WTC11 (cell line): ENCODE measurements around the gene SNPH. TPM values are rescaled to one million over a fixed set of nuclear protein-coding genes. Genes with fewer than 3 reads are reported as not detected.

Experiments
- ATAC-seq: fragments of 200-7000 bp; cut with Tn5 transposase; 2 replicates; pipeline ENCODE4 v1.10.0; 2021; ENCODE audit warnings: mild to moderate bottlenecking, moderate library complexity
- CTCF ChIA-PET: fragments of 300-600 bp; sonication (Branson Sonifier 250); formaldehyde crosslinking; loops from one replicate; lab custom pipeline; 2021; ENCODE audit warnings: antibody characterized with exemption; lab: Charles Lee
- POLR2A ChIA-PET: fragments of 350-600 bp; sonication (Branson Sonifier 250); formaldehyde crosslinking; loops from one replicate; lab custom pipeline; 2021; ENCODE audit warnings: antibody characterized with exemption; lab: Charles Lee
- DNase-seq: peaks from one replicate; pipeline ENCODE4 v3.0.0; 2021; ENCODE audit warnings: low spot score
- H3K27ac Mint-ChIP-seq: 2 replicates; pipeline ENCODE4 v1.8.0; 2021; ENCODE audit warnings: mixed read lengths
- H3K27me3 Mint-ChIP-seq: 2 replicates; pipeline ENCODE4 v1.8.0; 2021; ENCODE audit warnings: low read depth, mild to moderate bottlenecking, moderate library complexity, mixed read lengths
- H3K36me3 Mint-ChIP-seq: 2 replicates; pipeline ENCODE4 v1.8.0; 2021; ENCODE audit warnings: mixed read lengths
- H3K4me1 Mint-ChIP-seq: 2 replicates; pipeline ENCODE4 v1.8.0; 2022; ENCODE audit warnings: mixed read lengths
- H3K4me3 Mint-ChIP-seq: 2 replicates; pipeline ENCODE4 v1.8.0; 2021; ENCODE audit warnings: mild to moderate bottlenecking, moderate library complexity, mixed read lengths
- H3K9me3 Mint-ChIP-seq: 2 replicates; pipeline ENCODE4 v1.8.0; 2021; ENCODE audit warnings: mixed read lengths
- ARID4B ChIP-seq: sonication (generic); formaldehyde crosslinking; IDR thresholded peaks from 2 replicates; pipeline ENCODE4 v1.8.0; 2023; ENCODE audit warnings: missing genetic modification reagents, mild to moderate bottlenecking, borderline replicate concordance
- ATF1 ChIP-seq: sonication (generic); formaldehyde crosslinking; IDR thresholded peaks from 2 replicates; pipeline ENCODE4 v1.8.1; 2023; ENCODE audit warnings: mild to moderate bottlenecking, moderate library complexity, missing genetic modification reagents
- ATF6 ChIP-seq: sonication (generic); formaldehyde crosslinking; IDR thresholded peaks from 2 replicates; pipeline ENCODE4 v1.8.1; 2023; ENCODE audit warnings: mild to moderate bottlenecking, missing genetic modification reagents
- ESRRA ChIP-seq: sonication (generic); formaldehyde crosslinking; IDR thresholded peaks from 2 replicates; pipeline ENCODE4 v1.8.1; 2022; ENCODE audit warnings: mild to moderate bottlenecking, missing genetic modification reagents, borderline replicate concordance
- GTF2I ChIP-seq: fragments of 250-450 bp; sonication (Bioruptor Pico); conservative IDR thresholded peaks from 2 replicates; pipeline ENCODE4 v1.4.0; 2021; ENCODE audit warnings: mild to moderate bottlenecking
- HMGA2 ChIP-seq: fragments of 250-450 bp; sonication (Bioruptor Pico); IDR thresholded peaks from 2 replicates; pipeline ENCODE4 v1.4.0; 2021; ENCODE audit warnings: mild to moderate bottlenecking, moderate library complexity
- KAT7 ChIP-seq: sonication (generic); formaldehyde crosslinking; IDR thresholded peaks from 2 replicates; pipeline ENCODE4 v1.8.1; 2023; ENCODE audit warnings: missing genetic modification reagents, mild to moderate bottlenecking, borderline replicate concordance
- NFE2L1 ChIP-seq: sonication (generic); formaldehyde crosslinking; IDR thresholded peaks from 2 replicates; pipeline ENCODE4 v1.8.1; 2023; ENCODE audit warnings: missing genetic modification reagents
- NR1H2 ChIP-seq: sonication (generic); formaldehyde crosslinking; IDR thresholded peaks from 2 replicates; pipeline ENCODE4 v1.9.0; 2021; ENCODE audit warnings: mild to moderate bottlenecking, moderate library complexity, missing genetic modification reagents
- RELA ChIP-seq: sonication (generic); formaldehyde crosslinking; IDR thresholded peaks from 2 replicates; pipeline ENCODE4 v1.8.1; 2022; ENCODE audit warnings: missing genetic modification reagents, mild to moderate bottlenecking, borderline replicate concordance
- SOX15 ChIP-seq: fragments of 250-450 bp; sonication (Bioruptor Pico); IDR thresholded peaks from 2 replicates; pipeline ENCODE4 v1.9.0; 2021; ENCODE audit warnings: mild to moderate bottlenecking
- TCF7 ChIP-seq: sonication (generic); formaldehyde crosslinking; IDR thresholded peaks from 2 replicates; pipeline ENCODE4 v1.8.0; 2022; ENCODE audit warnings: mild to moderate bottlenecking, low read depth, missing genetic modification reagents, moderate library complexity
- TP53 ChIP-seq: sonication (generic); formaldehyde crosslinking; IDR thresholded peaks from 2 replicates; pipeline ENCODE4 v1.8.1; 2023; ENCODE audit warnings: mild to moderate bottlenecking, missing genetic modification reagents
- USF2 ChIP-seq: sonication (generic); formaldehyde crosslinking; IDR thresholded peaks from 2 replicates; pipeline ENCODE4 v1.8.1; 2023; ENCODE audit warnings: mild to moderate bottlenecking, missing genetic modification reagents, moderate library complexity
- ZBTB21 ChIP-seq: sonication (generic); formaldehyde crosslinking; IDR thresholded peaks from 2 replicates; pipeline ENCODE4 v1.8.1; 2023; ENCODE audit warnings: mild to moderate bottlenecking, missing genetic modification reagents, borderline replicate concordance
- ZNF219 ChIP-seq: sonication (generic); formaldehyde crosslinking; IDR thresholded peaks from 2 replicates; pipeline ENCODE4 v1.8.0; 2023; ENCODE audit warnings: missing genetic modification reagents, mild to moderate bottlenecking, borderline replicate concordance
- ZNF232 ChIP-seq: sonication (generic); formaldehyde crosslinking; IDR thresholded peaks from 2 replicates; pipeline ENCODE4 v1.8.0; 2022; ENCODE audit warnings: mild to moderate bottlenecking, missing genetic modification reagents
- ZNF281 ChIP-seq: sonication (generic); formaldehyde crosslinking; IDR thresholded peaks from 2 replicates; pipeline ENCODE4 v1.8.0; 2023; ENCODE audit warnings: mild to moderate bottlenecking, missing genetic modification reagents
- ZNF423 ChIP-seq: fragments of 250-450 bp; sonication (Bioruptor Pico); IDR thresholded peaks from 2 replicates; pipeline ENCODE4 v2.1.2; 2022; ENCODE audit warnings: mild to moderate bottlenecking, moderate library complexity
- total RNA-seq: library from RNA; stranded (reverse); gene quantifications from 3 replicates; pipeline ENCODE4 v1.2.3, GENCODE V29; 2021

The SNPH gene
- total RNA-seq, 1 experiment from 2014 or later = 3.5 TPM

GRCh38 chr20:1269850-1270249, 3.8 kb downstream of the SNPH start:
- no peak for ATAC-seq
- Mint-ChIP-seq H3K27me3 (peaks cover 17% of the 10 kb centered on the region), H3K4me1 (peaks cover 21% of the 10 kb centered on the region), H3K4me3 (no peak overlapping the region), H3K27ac (no peak overlapping the region), H3K36me3 (no peaks in the 10 kb centered on the region), H3K9me3 (no peaks in the 10 kb centered on the region)
- POLR2A ChIA-PET = no interaction called here
- DNase-seq = no peak
- CTCF ChIA-PET = interaction anchor here (0.6 kb wide), 1 partner anchor 917 kb away, joined by 3 read pairs; no protein-coding TSS in a partner anchor
- no peak for TF ChIP-seq ZNF281 (CRISPR knock-in tag)
- no peak for TF ChIP-seq USF2
- TF ChIP-seq ZNF423 (CRISPR knock-in tag) = no peak
- no peak for TF ChIP-seq ZNF219 (CRISPR knock-in tag)
- TF ChIP-seq ZBTB21 (CRISPR knock-in tag) = no peak
- no peak for TF ChIP-seq HMGA2
- TF ChIP-seq ARID4B (CRISPR knock-in tag) = no peak
- no peak for TF ChIP-seq TCF7 (CRISPR knock-in tag)
- TF ChIP-seq NR1H2 (CRISPR knock-in tag) = no peak
- TF ChIP-seq KAT7 (CRISPR knock-in tag) = no peak
- TF ChIP-seq ZNF232 (CRISPR knock-in tag) = no peak
- TF ChIP-seq, all 79 proteins: peak for 0

GRCh38 chr20:1272368-1273100, 6.4 kb downstream of the SNPH start:
- H3K4me3 Mint-ChIP-seq = no peak overlapping the region
- TF ChIP-seq ZNF232 (CRISPR knock-in tag) = no peak
- TF ChIP-seq GTF2I (CRISPR knock-in tag) = no peak
- TF ChIP-seq TP53 (CRISPR knock-in tag) = no peak
- no peak for TF ChIP-seq ATF1
- TF ChIP-seq ESRRA (CRISPR knock-in tag) = no peak
- TF ChIP-seq NFE2L1 (CRISPR knock-in tag) = no peak
- no peak for TF ChIP-seq ATF6 (CRISPR knock-in tag)
- TF ChIP-seq SOX15 (CRISPR knock-in tag) = no peak
- no peak for TF ChIP-seq RELA (CRISPR knock-in tag)
- TF ChIP-seq ZBTB21 (CRISPR knock-in tag) = no peak
- H3K27me3 Mint-ChIP-seq = no peaks in the 10 kb centered on the region; the same call in 1 of the 2 replicates
- no peak overlapping the region for H3K27ac Mint-ChIP-seq
- POLR2A ChIA-PET = no interaction called here
- ATAC-seq (no peak), DNase-seq (no peak)
- peaks cover 4% of the 10 kb centered on the region; the same call in 1 of the 2 replicates for H3K4me1 Mint-ChIP-seq
- no peaks in the 10 kb centered on the region for H3K9me3 Mint-ChIP-seq
- H3K36me3 Mint-ChIP-seq = no peaks in the 10 kb centered on the region
- CTCF ChIA-PET = interaction anchor here (1.1 kb wide), 1 partner anchor 40 kb away, joined by 6 read pairs; no protein-coding TSS in a partner anchor
